Hematopoietic multipotent progenitor cell treated with erythropoietin and hydrocortisone succinate and interleukin-3 and kit ligand, for 4 days (in vitro differentiated cells): Measurements from ENCODE around the gene AQP2.

Experiments
- DNase-seq: peaks from one replicate; pipeline ENCODE4 v3.0.0-alpha.2; 2015

The AQP2 gene

GRCh38 chr12:50004696-50005095 is 54.2 kb downstream of the AQP2 start:
- no peak for DNase-seq

GRCh38 chr12:50005175-50005574 is 54.6 kb downstream of the AQP2 start:
- no peak for DNase-seq

- no peak for DNase-seq
Observed at GRCh38 chr12:50006280-50006679, 55.7 kb downstream of the AQP2 start.

GRCh38 chr12:50006754-50007442 is 56.4 kb downstream of the AQP2 start:
- no peak for DNase-seq
